GM20431 (cell line): ENCODE measurements around the gene NAA10.

Source experiments
- in situ Hi-C: fragments of 300-500 bp; cut with MseI, MboI; formaldehyde crosslinking; loops from one replicate; pipeline ENCODE4 v1.15.0; 2020; ENCODE audit warnings: low sequenced_read_pairs; ENCODE audit not compliant: unreplicated experiment

The NAA10 gene

GRCh38 chrX:153967536-153968224 lies 32.8 kb upstream of the NAA10 start:
- in situ Hi-C loops = no loop called here

GRCh38 chrX:153966841-153967535 lies 32.2 kb upstream of the NAA10 start:
- in situ Hi-C loops = no loop called here

- in situ Hi-C loops = no loop called here
Observed at GRCh38 chrX:153966283-153966688, 31.4 kb upstream of the NAA10 start.

DNA sequence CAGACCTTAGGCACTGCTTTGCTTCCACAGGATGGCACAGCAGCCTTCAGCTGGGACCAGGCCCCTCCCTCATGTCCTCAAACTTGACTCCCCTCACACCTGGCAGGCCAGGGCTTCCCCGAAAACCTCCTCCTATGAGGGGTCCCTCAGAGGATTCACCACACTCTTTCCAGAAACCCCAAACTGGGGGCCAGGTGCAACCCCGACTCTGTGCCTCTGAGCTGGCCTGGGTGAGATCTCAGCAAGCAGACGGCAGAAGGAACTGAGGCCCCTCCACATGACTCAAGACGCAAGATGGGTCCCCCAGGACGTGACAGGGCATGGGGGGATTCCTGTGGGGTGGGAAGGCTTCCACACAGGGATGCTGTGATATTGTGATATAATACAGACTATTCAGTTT lies 30.6 kb upstream of the NAA10 start:
- in situ Hi-C loops = no loop called here

DNA sequence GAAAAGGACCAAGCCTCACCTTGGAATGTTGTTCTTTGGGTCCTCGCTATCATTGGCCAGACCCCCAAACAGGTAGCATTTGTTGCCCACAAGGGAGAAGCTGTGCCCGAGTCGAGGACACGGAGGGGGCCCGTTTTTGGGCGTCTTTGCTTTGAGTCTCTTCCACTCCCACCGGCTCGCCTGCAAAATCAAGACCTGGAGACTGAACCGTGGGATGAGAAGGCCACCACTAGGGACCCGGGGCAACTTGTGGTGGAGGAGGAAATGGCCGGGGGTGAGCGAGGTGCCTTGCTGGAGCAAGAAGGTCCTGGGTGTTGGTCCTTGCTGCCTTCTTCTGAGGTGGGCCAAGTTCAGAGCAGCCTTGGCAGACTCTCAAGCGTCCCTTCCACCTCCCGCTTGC lies 29.3 kb upstream of the NAA10 start:
- in situ Hi-C loops = no loop called here

- in situ Hi-C loops = no loop called here
Observed at GRCh38 chrX:153963546-153963945, 28.7 kb upstream of the NAA10 start.

DNA sequence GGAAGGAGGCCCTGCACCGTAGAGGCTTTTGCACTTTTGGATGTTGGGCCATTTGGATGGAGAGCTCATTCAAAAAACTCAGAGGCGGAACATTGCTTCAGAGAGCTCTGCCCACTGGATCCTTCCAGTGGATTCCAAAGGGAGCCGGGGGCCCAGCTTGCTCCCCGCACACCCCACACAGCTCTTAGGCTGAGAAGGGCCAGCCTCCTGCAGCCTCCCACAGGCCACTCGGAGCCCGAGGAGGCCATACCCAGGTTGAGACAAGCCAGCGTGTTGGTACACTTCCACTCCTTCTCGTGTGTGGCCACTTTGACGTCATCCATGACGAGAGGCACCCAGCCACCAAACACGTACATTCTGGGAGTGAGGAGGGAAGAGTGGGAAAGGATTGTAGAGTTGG lies 26.5 kb upstream of the NAA10 start:
- in situ Hi-C loops = no loop called here

- in situ Hi-C loops = no loop called here
Observed at GRCh38 chrX:153960786-153961185, 25.9 kb upstream of the NAA10 start.

DNA sequence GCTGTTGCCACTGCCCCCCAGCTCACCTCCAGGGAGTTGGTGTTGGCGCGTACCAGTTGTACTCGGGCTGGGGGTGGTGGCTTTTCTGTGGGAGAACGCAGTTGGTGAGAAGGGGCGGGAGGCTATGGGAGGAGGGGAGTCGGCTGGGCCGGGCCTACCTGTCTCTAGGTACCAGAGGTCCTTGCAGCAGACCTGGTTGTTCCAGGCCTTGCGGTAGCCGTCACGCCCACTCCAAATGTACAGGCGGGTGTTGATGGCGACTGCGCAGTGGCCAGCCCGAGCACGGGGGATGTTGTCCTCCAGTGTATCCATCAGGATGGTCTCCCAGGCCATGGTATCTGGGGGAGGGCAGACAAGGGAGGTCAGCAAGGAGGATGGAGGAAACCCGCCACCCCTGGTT lies 25.2 kb upstream of the NAA10 start:
- in situ Hi-C loops = no loop called here

DNA sequence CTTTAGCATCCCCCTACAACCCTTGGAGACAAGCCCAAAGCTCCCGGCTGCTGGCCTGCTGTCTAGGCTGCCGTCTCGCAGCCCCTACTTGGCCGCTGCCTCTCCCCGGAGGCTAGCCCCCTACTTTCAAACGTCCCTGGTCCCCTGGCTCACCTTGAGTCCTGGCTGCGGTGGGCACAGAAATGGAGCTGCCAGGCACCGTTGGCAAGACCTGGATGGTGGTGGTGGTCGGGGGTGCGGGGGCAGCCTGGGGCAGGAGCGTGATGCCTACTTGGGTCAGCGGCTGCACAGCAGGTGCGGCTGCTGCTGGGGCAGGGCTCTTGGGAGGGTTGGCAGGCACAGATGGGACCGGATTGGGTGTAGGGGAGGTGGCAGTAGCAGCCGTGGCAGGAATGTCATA lies 24.8 kb upstream of the NAA10 start:
- in situ Hi-C loops = no loop called here

DNA sequence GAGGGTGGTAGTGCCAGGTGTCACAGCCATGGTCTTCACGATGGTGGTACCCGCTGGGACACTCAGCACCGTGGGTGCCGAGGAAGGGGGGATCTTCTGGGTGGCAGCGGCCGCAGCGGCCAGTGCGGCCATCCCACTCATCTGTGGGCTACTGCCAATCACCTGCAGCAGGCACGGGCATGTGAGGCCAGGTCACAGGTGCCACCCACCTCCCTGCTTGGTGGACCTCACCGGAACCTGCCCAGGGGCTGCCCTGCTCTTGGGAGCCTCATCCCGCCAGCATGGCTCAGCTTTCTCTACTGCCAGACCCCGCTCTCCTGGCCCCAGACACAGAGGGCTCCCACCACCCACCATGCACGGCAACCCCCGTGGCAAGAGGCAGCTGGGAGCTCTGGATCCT lies 23.8 kb upstream of the NAA10 start:
- in situ Hi-C loops = no loop called here

- in situ Hi-C loops = no loop called here
Observed at GRCh38 chrX:153957224-153957623, 22.4 kb upstream of the NAA10 start.

- in situ Hi-C loops = no loop called here
Observed at GRCh38 chrX:153956044-153956907, 21.4 kb upstream of the NAA10 start.

GRCh38 chrX:153955228-153955732 lies 20.4 kb upstream of the NAA10 start:
- in situ Hi-C loops = no loop called here

GRCh38 chrX:153954558-153955227 lies 19.9 kb upstream of the NAA10 start:
- in situ Hi-C loops = no loop called here

- in situ Hi-C loops = no loop called here
Observed at GRCh38 chrX:153953892-153954557, 19.2 kb upstream of the NAA10 start.

DNA sequence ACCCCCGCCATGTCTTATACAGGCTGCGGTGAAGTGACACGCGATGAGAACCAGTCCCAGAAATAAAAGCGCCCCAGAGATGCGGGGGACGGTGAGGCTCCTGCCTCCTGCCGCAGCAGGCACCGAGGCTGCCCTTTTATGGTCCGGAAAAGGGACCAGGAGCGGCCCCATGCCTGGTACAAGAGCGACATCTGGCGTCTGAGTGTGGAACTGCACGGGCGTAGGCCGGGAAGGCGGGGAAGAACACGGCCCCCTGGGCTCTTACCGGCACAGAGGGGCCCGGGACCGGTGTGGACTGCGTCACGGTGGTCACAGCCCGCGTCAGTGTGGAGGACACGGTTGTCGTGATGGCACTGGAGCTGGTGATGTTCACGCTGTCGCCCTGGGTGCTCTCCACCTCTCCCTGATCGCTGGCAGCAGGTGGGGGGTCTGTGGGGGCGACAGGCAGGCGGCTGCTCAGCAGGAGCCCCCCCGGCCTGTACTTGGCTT lies 18.5 kb upstream of the NAA10 start:
- in situ Hi-C loops = no loop called here

DNA sequence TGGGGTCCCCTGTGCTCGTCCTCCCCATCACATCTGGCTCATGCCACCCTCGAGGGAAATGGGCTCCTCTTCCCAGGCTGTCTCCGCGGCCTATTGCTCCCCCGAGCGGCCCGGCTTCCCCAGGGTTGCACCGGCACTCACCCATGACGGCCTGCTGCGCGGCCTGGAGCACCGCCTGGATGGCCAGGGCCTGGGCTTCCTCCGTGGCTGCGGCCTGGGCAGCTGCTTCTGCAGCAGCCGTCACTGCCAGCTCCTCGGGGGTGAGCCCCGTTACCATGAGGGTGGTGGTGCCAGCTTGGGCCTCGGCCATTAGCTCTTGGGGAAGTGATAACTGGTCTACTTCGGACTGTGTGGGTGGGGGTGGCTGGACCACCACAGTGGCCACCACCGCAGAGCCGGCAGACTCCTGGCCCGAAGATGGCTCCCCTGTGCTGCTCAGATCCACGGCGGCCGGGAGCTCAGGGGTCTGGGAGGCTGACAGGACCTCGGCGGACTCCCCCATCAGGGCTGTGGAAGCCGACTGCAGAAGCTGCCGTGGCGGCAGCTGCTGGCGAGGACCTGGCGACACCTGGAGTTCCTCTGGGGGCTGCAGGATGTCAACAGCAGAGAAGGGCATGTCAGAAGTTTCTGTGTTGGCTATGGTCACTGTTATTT lies 17.7 kb upstream of the NAA10 start:
- in situ Hi-C loops = no loop called here
